Measurements from ENCODE around the gene CRELD2. TPM values are rescaled to one million over a fixed set of nuclear protein-coding genes. Genes with fewer than 3 reads are reported as not detected.

CRELD2 gene
- total and polyA plus RNA-seq, 2 of the 13 experiments (the other 11 are each of a cell fraction or from before 2014, with no cell fraction given) = 17.2 to 44.7 TPM

DNA sequence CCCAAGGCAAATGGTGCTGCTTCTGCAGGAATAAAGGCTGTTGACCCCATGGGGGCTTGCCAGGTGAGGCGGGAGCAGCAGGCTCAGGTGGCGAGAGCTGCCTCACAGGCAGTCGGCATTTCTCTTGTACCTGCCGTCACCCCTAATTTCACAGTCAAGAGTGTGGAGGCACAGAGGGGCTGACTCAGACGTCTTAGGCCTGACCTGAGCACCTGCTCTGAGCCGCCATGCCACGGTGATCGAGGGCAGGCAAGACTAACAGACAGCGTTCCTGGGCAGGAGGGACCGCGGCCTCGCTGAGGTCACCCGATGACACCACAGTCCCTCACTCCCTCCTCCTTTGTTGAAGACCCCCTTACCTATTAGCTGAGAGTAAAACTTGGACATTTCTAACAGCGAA is 5.4 kb upstream of the CRELD2 start (continued):
- TF ChIP-seq SCMH1 (CRISPR knock-in tag; IDR thresholded peaks at IDR 0.05; ENCODE audit: borderline replicate concordance) (no peak), ZNF275 (CRISPR knock-in tag; IDR thresholded peaks at IDR 0.05; ENCODE audit: borderline replicate concordance) (no peak)
- TF ChIP-seq, protein P1, sequence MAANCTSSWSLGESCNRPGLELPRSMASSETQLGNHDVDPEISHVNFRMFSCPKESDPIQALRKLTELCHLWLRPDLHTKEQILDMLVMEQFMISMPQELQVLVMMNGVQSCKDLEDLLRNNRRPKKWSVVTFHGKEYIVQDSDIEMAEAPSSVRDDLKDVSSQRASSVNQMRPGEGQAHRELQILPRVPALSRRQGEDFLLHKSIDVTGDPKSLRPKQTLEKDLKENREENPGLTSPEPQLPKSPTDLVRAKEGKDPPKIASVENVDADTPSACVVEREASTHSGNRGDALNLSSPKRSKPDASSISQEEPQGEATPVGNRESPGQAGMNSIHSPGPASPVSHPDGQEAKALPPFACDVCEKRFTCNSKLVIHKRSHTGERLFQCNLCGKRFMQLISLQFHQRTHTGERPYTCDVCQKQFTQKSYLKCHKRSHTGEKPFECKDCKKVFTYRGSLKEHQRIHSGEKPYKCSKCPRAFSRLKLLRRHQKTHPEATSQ (CRISPR knock-in tag; IDR thresholded peaks at IDR 0.05; ENCODE audit: borderline replicate concordance) = no peak

GRCh38 chr22:49913446-49913845 is 5.0 kb upstream of the CRELD2 start:
- intact Hi-C loops (cut with micrococcal nuclease; ENCODE audit: unreplicated experiment) (no loop called here), in situ Hi-C loops (cut with HindIII; ENCODE audit: extremely low pct_ligation_motif_present, low pct_unique_long_range_greater_than_20kb) (no loop called here)
- no TSS peak for BruUV-seq (replicated peaks)
- peaks cover 4 to 22% of the 10 kb centered on the region in 2 experiments; a peak in 3 of 5 replicates for H3K36me3 ChIP-seq (replicated peaks in 1 of 2; ENCODE audit: control insufficient read depth in 1 of 2, insufficient read depth in 2 of 2, low read length in 2 of 2)
- H3K9ac ChIP-seq (ENCODE audit: insufficient read depth, low read depth, low read length) = no peak overlapping the region
- peaks cover 24% of the 10 kb centered on the region for H3K4me1 ChIP-seq (ENCODE audit: insufficient read depth, low read length)
- H3K27ac ChIP-seq (ENCODE audit: extremely low read length, insufficient read depth, low read length) = no peak overlapping the region
- DNase-seq (ENCODE audit: low spot score) = no peak
- H4K20me1 ChIP-seq (ENCODE audit: insufficient read depth, low read length) = no peaks in the 10 kb centered on the region
- no peaks in the 10 kb centered on the region for H3K9me3 ChIP-seq (ENCODE audit: low read length)
- no peak overlapping the region for H2AFZ ChIP-seq (ENCODE audit: low read length)
- FAIRE-seq = no peak
- POLR2A ChIA-PET = no interaction called here
- 97% methylated on average over 12 of the region's 14 CpGs for WGBS (ENCODE audit: low lambda C conversion rate)
- no peaks in the 10 kb centered on the region for H3K27me3 ChIP-seq (ENCODE audit: control insufficient read depth in 1 of 2, insufficient read depth in 2 of 2, low read length in 2 of 2)
- ATAC-seq = no peak
- no peak for TF ChIP-seq HOXA9 (CRISPR knock-in tag; IDR thresholded peaks at IDR 0.05; ENCODE audit: borderline replicate concordance)
- no peak for TF ChIP-seq FIP1L1 (IDR thresholded peaks at IDR 0.05; ENCODE audit: borderline replicate concordance, insufficient read depth, low read depth, low read length)
- TF ChIP-seq HHEX (CRISPR knock-in tag; IDR thresholded peaks at IDR 0.05) = no peak
- no peak for TF ChIP-seq NR1H2 (CRISPR knock-in tag; IDR thresholded peaks at IDR 0.05; ENCODE audit: borderline replicate concordance, low read depth)
- TF ChIP-seq ZFAT (CRISPR knock-in tag; conservative IDR thresholded peaks at IDR 0.05) = no peak
- TF ChIP-seq YEATS4 (CRISPR knock-in tag; IDR thresholded peaks at IDR 0.05; ENCODE audit: borderline replicate concordance) = no peak
- TF ChIP-seq ZNF780A (CRISPR knock-in tag; IDR thresholded peaks at IDR 0.05) = no peak
- TF ChIP-seq SP140L (CRISPR knock-in tag; IDR thresholded peaks at IDR 0.05; ENCODE audit: borderline replicate concordance) = no peak
- no peak for TF ChIP-seq AHR (CRISPR knock-in tag; IDR thresholded peaks at IDR 0.05)
- TF ChIP-seq NCOA1 (CRISPR knock-in tag; IDR thresholded peaks at IDR 0.05) = no peak
- no peak for TF ChIP-seq KAT8 (CRISPR knock-in tag; IDR thresholded peaks at IDR 0.05)
- no peak for TF ChIP-seq SMAD3 (CRISPR knock-in tag; IDR thresholded peaks at IDR 0.05)
- no peak for TF ChIP-seq ELF4 (CRISPR knock-in tag; IDR thresholded peaks at IDR 0.05; ENCODE audit: borderline replicate concordance)
- no peak for TF ChIP-seq ZNF441 (CRISPR knock-in tag; IDR thresholded peaks at IDR 0.05; ENCODE audit: borderline replicate concordance)
- no peak overlapping the region for H3K4me2 ChIP-seq (ENCODE audit: low read depth, low read length)
- no peak overlapping the region for H3K4me3 ChIP-seq (replicated peaks in 1 of 3; ENCODE audit: insufficient read depth in 1 of 3, low read depth in 2 of 3, low read length in 3 of 3)
- CTCF ChIA-PET (ENCODE audit: low intra/inter-chr PET ratio, low total read pairs) = no interaction called here
- peaks cover 7% of the 10 kb centered on the region for H3K79me2 ChIP-seq (ENCODE audit: insufficient read depth, low read length)

Measured in HepG2 (cell line).